NCI-H2196 (cell line): ENCODE data around the gene ATP2C2.
A peak's percentile ranks its signal among the peaks of the same experiment; 100 is the strongest.
"Not testable (repeated sequence)": the region's sequence is repeated elsewhere in the genome, so short reads cannot be mapped to it uniquely, and the experiment has no call there.

Experiments
- DNase-seq: peaks from one replicate; lab custom pipeline; 2025; ENCODE audit not compliant: unreplicated experiment; lab: John Stamatoyannopoulos, UW

Gene ATP2C2, protein sequence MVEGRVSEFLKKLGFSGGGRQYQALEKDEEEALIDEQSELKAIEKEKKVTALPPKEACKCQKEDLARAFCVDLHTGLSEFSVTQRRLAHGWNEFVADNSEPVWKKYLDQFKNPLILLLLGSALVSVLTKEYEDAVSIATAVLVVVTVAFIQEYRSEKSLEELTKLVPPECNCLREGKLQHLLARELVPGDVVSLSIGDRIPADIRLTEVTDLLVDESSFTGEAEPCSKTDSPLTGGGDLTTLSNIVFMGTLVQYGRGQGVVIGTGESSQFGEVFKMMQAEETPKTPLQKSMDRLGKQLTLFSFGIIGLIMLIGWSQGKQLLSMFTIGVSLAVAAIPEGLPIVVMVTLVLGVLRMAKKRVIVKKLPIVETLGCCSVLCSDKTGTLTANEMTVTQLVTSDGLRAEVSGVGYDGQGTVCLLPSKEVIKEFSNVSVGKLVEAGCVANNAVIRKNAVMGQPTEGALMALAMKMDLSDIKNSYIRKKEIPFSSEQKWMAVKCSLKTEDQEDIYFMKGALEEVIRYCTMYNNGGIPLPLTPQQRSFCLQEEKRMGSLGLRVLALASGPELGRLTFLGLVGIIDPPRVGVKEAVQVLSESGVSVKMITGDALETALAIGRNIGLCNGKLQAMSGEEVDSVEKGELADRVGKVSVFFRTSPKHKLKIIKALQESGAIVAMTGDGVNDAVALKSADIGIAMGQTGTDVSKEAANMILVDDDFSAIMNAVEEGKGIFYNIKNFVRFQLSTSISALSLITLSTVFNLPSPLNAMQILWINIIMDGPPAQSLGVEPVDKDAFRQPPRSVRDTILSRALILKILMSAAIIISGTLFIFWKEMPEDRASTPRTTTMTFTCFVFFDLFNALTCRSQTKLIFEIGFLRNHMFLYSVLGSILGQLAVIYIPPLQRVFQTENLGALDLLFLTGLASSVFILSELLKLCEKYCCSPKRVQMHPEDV

DNA sequence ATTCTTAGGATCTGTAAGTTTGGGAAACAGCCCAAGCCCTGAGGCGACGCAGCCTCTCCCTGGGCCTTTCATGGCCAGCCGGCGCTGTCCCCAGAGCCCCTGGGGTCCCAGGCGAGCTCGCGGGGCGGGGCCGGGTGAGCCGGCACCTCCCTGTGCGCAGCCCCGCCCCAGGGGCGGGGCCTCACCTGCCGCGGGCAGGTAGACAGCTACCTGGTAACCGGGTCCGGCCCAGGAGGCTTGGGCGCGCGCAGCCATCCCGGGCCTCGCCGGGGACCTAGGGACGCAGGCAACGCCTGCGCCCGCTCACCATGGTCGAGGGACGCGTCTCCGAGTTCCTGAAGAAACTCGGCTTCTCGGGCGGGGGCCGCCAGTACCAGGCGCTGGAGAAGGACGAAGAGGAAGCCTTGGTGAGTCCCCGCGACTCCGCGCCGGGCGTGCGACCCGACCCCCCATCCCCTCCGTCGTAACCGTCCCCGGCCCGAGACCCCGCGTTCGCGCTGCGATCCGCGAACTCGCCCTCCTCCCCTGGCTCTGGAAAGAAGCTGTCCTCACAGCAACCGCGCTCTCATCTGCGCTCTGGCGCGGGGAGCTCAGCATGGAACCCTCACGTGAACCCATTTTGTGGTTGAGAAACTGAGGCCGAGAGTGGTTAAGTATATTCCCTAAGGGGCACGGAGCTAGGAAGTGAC is at the start of gene ATP2C2:
Gene ATP2C2 (plus strand): TSS at position 231 of the 689 bp plus-strand sequence. CDS start 78 bp downstream, at position 309.
- DNase-seq: peak; percentile 3

DNA sequence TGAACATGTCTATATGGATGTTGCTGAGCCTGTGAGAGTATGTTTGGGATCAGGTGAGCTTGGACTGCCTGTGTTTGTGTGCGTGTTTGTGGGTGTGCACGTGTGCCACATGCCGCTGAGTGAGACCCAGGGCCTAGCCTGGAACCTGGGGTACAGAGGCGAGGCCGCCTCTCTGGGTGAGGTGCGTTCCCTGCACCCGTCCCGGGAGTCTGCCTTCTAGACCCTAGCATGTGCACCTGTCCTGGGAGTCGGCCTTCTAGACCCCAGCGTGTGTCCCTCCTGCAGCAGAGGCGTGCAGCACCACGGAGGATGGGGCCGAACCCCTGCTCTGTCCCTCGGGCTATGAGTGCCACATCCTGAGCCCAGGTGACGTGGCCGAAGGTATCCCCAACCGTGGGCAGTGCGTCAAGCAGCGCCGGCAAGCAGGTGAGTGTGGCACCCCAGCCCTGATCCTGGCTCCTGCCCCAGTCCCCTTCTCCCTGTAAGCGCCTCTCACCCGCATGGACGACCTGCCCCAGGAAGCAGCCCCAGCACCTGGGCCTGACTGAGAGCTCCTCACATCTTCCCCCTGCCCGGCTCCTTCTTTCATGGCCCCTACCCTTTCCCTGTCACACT is 49.1 kb upstream of the ATP2C2 start:
- no peak for DNase-seq

DNA sequence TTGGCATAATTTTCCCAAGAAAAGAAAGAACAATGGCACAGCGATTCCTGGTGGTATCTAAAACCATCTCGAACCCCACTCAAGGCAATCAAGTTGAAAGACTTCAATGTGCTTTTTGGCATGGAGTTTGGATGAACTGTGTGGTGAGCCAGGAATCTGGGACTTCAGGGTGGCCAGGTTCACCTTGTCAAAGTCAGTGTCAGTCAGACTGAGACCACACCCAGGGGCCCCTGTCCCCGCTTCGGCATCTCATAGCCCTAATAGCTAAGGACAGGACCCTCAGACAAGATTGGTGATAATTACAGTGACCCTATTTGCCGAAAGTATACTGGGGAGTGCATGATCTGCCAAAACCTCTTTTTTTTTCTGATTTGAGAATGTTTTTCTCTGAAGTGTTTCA is 47.8 kb upstream of the ATP2C2 start:
- DNase-seq: no peak

DNA sequence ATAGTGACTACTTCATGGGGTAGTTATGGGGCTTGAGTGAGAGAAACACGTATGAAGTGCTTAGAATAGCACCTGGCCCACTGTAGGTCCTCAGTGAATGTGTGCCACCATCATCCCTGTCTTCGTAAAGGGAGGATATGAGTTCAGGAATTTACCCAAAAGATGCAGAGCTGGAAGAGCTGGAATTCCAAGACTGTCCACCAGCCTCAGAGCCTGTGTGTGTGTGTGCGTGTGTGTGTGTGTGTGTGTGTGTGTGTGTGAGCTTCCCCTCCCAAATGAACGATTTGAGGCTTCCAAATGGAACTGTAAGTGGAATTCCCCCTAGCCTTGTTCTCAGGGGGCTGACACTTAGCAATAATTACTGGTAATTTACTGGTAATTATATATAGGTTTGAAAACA is 46.4 kb upstream of the ATP2C2 start:
- DNase-seq: no peak

- no peak for DNase-seq
These were observed 45.6 kb upstream of the ATP2C2 start for GRCh38 chr16:84322749-84323148.

GRCh38 chr16:84323606-84324005 is 44.7 kb upstream of the ATP2C2 start:
- DNase-seq: no peak

- DNase-seq: no peak
These were observed 43.7 kb upstream of the ATP2C2 start for GRCh38 chr16:84324434-84325262.

- DNase-seq: no peak
These were observed 41.8 kb upstream of the ATP2C2 start for GRCh38 chr16:84326545-84326944.

- no peak for DNase-seq
These were observed 40.3 kb upstream of the ATP2C2 start for GRCh38 chr16:84327926-84328505.

DNA sequence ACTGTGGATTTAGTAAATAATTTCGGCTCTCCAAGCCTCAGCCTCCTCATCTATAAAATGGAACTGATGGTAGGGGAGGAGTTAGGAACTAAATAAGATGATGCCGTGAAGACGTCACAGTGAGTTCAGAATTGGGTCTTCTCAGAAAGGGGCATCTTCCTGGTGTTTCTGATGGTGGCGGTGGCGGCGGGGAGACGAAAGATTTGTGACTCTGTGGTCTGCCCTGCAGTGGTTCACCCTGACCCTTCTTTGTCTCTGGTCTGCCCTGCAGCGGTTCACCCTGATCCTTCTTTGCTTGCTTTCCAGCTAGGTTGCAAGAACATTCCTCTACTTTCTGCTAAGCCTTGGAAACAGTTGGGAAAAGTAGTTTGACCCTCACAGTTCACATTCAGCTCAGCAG is 39.3 kb upstream of the ATP2C2 start:
- no peak for DNase-seq

DNA sequence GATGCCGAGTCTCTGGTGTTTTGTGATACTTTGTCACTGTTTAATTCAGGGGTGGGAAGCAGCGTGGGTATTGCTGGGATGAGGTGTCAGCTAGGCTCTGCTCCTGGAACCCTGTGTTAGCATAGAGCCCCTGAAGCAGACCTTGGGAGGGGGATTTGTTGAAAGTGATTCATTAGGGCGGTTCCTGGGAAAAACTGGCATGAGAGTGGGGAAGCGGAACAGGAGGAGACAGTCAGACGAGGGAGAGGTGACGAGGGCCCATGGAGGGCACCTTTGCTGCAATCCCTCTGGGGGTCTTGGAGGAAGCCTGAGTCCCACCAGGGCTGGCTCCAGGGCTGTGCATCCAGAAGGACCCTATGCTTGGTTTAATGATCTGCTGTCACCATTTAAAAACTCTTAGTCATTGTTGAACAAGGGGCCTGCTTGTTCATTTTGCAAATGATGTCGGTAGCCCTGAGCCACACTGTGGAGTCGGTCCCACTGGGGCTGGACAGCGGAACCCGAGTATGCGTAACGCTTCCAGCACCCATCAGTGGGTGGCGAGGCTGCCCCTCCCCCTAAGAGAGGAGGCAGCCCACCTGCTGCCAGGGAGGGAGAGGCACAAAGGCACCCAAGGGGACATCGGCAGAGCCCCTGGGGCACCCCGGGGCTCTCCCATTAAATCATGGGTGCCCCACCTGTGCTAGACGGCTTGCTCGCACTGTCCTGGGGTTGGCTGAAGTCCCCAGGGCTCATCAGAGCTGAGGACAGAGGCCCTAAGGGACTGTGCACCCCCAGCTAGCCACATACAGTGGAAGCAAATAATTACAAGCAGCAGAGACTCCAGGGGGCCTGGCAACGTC is 38.3 kb upstream of the ATP2C2 start:
- DNase-seq: no peak

GRCh38 chr16:84330685-84331050 is 37.7 kb upstream of the ATP2C2 start:
- no peak for DNase-seq

- DNase-seq: no peak
These were observed 36.1 kb upstream of the ATP2C2 start for GRCh38 chr16:84331998-84332780.

DNA sequence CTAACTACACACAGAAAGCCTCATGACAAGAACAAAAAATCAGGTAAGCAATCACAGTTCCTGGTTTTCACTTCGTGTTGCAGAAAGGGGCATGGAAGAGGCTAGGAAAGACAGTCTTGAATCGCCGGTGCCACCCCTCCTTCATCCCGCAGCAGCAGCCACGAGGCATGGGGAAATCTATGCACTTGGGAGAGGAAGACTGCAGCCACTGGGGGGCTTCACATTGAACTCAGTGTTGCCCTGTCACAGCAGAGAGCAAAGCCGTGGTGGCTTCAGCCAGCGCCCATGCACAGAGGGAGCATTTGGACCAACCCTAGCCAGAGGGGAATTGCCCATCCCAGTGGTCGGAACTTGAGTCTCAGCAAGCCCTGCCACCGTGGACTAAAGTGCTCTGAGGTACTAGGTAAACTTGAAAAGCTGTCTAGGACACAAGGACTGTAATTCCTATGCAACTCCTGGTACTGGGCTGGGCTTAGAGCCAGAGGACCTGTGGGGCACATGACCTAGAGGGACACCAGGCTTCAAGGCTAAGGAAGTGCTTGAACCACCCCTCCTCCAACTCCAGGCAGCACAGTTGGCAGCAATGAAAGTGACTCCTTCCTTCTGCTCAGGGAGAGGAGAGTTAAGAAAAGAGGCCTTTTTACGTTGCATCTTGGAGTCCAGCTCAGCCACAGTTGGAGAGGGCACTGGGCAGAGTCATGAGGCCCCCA is 35.2 kb upstream of the ATP2C2 start:
- DNase-seq: peak; percentile 38

DNA sequence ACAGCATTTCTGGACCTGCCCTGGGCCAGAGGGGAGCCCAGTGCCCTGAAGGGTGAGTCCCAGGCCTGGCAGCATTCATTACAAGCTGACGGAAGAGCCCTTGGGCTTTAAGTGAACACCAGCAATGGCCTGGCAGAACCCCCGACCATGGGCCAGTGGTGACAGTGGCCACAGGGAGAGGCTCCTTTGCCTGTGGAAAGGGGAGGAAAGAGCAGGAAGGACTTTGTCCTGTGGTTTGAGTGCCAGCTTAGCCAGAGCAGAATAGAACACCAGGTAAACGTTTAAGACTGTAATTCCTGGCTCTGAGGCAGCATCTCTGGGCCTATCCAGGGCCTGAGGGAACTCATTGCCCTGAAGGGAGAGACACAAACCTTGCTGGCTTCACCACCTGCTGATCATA is 34.3 kb upstream of the ATP2C2 start:
- DNase-seq: no peak

DNA sequence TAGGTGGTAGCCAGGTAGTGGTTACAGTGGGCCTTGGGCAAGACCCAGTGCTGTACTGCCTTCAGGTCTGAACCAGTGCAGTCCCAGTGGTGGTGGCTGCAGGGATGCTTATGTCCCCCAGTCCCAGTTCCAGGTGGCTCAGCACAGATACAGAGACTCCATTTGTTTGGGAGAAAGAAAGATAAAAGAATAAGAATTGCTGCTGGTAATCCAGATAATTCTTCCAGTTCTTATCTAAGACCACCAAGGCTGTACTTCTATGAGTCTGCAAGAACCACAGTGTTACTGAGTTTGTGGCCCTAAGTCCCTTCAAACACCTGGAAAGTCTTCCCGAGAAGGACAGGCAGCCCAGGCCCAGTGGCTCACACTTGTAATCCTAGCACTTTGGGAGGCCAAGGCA is 33.9 kb upstream of the ATP2C2 start:
- DNase-seq: no peak

GRCh38 chr16:84337236-84337635 is 31.1 kb upstream of the ATP2C2 start:
- DNase-seq: not testable (repeated sequence)
